K562 (cell line): Measurements from ENCODE around the gene GGA2. TPM values are rescaled to one million over a fixed set of nuclear protein-coding genes. Genes with fewer than 3 reads are reported as not detected.

ENCODE experiments used
- BRF1 ChIP-seq: IDR thresholded peaks from 3 replicates; pipeline ENCODE4 v1.6.1; 2011; ENCODE audit warnings: borderline replicate concordance, mild to moderate bottlenecking; ENCODE audit not compliant: insufficient read length; ENCODE audit errors: extremely low read depth
- CHD1 ChIP-seq: fragments of 200-600 bp; sonication (generic); IDR thresholded peaks from one replicate; pipeline ENCODE4 v1.6.1; 2012; ENCODE audit warnings: mild to moderate bottlenecking, moderate library complexity, low read length, inconsistent platforms
- CHD7 ChIP-seq: fragments of 200-600 bp; sonication (generic); IDR thresholded peaks from one replicate; pipeline ENCODE4 v1.6.1; 2012; ENCODE audit warnings: mild to moderate bottlenecking, low read depth, low read length, inconsistent platforms
- DDX20 ChIP-seq: fragments of 450-650 bp; IDR thresholded peaks from 2 replicates; pipeline ENCODE4 v1.6.1; 2016; ENCODE audit warnings: missing genetic modification characterization, low read depth, mild to moderate bottlenecking, missing compliant biosample characterization, moderate library complexity
- EZH2 ChIP-seq: IDR thresholded peaks from 2 replicates; pipeline ENCODE4 v1.6.1; 2012; ENCODE audit warnings: low read depth, mild to moderate bottlenecking, inconsistent platforms, low read length, borderline replicate concordance
- MEF2A ChIP-seq: IDR thresholded peaks from 2 replicates; pipeline ENCODE4 v1.6.1; 2011; ENCODE audit warnings: low read depth, mild to moderate bottlenecking, low read length, moderate library complexity; ENCODE audit not compliant: control insufficient read depth
- NR2C2 ChIP-seq, 2 experiments: fragments of 200-800 bp in 1 of 2; sonication (Bioruptor generic) in 1 of 2; sonication (generic) in 1 of 2; formaldehyde crosslinking in 1 of 2; IDR thresholded peaks; 2 replicates each; pipeline versions ENCODE4 v1.6.1 to v1.8.0; 2016 to 2022; ENCODE audit warnings: mild to moderate bottlenecking in 1 of 2, missing compliant biosample characterization in 1 of 2, missing genetic modification characterization in 1 of 2, missing genetic modification reagents in 1 of 2
- PCBP2 ChIP-seq: fragments of 200-400 bp; formaldehyde crosslinking; IDR thresholded peaks from 2 replicates; pipeline ENCODE4 v1.6.1; 2018; ENCODE audit warnings: low read length, low read depth, mild to moderate bottlenecking, moderate library complexity; ENCODE audit not compliant: poor library complexity, severe bottlenecking
- ZBTB43 ChIP-seq: sonication (generic); formaldehyde crosslinking; IDR thresholded peaks from 2 replicates; pipeline ENCODE4 v1.8.0; 2023; ENCODE audit warnings: mild to moderate bottlenecking, missing genetic modification reagents
- ZBTB7A ChIP-seq: IDR thresholded peaks from 2 replicates; pipeline ENCODE4 v1.6.1; 2011; ENCODE audit warnings: low read depth, mild to moderate bottlenecking, low read length, moderate library complexity, borderline replicate concordance; ENCODE audit not compliant: control insufficient read depth
- ZNF12 ChIP-seq: sonication (generic); formaldehyde crosslinking; IDR thresholded peaks from 2 replicates; pipeline ENCODE4 v1.4.0; 2020; ENCODE audit warnings: mild to moderate bottlenecking, missing genetic modification reagents
- ZNF77 ChIP-seq: fragments of 250-450 bp; sonication (Bioruptor Pico); IDR thresholded peaks from 2 replicates; pipeline ENCODE4 v1.5.0; 2020
- polyA plus RNA-seq, 8 experiments: library from polyadenylated mRNA; depleted of rRNA in 4 of 8; stranded (reverse) in 5 of 8; unstranded in 3 of 8; fragments of >200 nt; fragmentation: Nextera tagmentation in 2 of 8; fragmentation: Illumina TruSeq in 1 of 8; extraction: Ambion mirVana in 2 of 8; extraction: Trizol in 1 of 8; gene quantifications; 2 replicates each; pipeline versions ENCODE4 v1.2.1 to v1.2.3, GENCODE V29; 2011 to 2014; ENCODE audit warnings: inconsistent platforms in 1 of 8, missing spikeins in 1 of 8
- total RNA-seq, 7 experiments: library from RNA; depleted of rRNA in 6 of 7; stranded (reverse); fragments of >200 nt in 6 of 7; fragmentation: Illumina TruSeq in 2 of 7; extraction: Trizol in 2 of 7; gene quantifications; 2 replicates each; pipeline versions ENCODE4 v1.2.1 to v1.2.3, GENCODE V29; 2011 to 2021; ENCODE audit warnings: low replicate concordance in 1 of 7

The GGA2 gene
- total and polyA plus RNA-seq, 9 of the 15 experiments (the other 6 are each of a cell fraction or from before 2014, with no cell fraction given), result 11.9 to 133 (median 66.3) TPM

GRCh38 chr16:23556881-23557778 is 46.8 kb upstream of the GGA2 start, which contains the start of the genes EARS2 and UBFD1 (continued):
- no peak for TF ChIP-seq BRF1
- no peak for TF ChIP-seq EZH2
- TF ChIP-seq CHD7, result no peak
- no peak for TF ChIP-seq DDX20 (tag)
- TF ChIP-seq PCBP2, result no peak
- no peak for TF ChIP-seq ZNF77 (CRISPR knock-in tag)
- peak; percentile 38 for TF ChIP-seq CHD1
- no peak for TF ChIP-seq MEF2A
- TF ChIP-seq ZNF12 (CRISPR knock-in tag), result no peak
- peak; percentile 55; the same call in 1 of the 2 replicates for TF ChIP-seq NR2C2 (CRISPR knock-in tag; IDR thresholded peaks at IDR 0.05)
- peak; percentile 95 for TF ChIP-seq NR2C2 (tag; IDR thresholded peaks at IDR 0.05)
- TF ChIP-seq ZBTB7A, result peak; percentile 96
- TF ChIP-seq ZBTB43 (CRISPR knock-in tag), result no peak
